Stomach (tissue), 4 donors: ENCODE results near the gene NTNG1.

Experiments
- EP300 ChIP-seq: sonication (generic); formaldehyde crosslinking; IDR thresholded peaks from one replicate; pipeline ENCODE4 v1.6.1; 2017; ENCODE audit warnings: antibody characterized with exemption
- POLR2AphosphoS5 ChIP-seq, 3 donors: sonication (generic); formaldehyde crosslinking; IDR thresholded peaks; one replicate each; pipeline ENCODE4 v1.6.1; 2016; ENCODE audit warnings: antibody characterized with exemption in 3 of 3
- TF ChIP-seq, protein P1 (sequence below), 7 experiments: fragments of 450-650 bp in 4 of 7; fragments of 200-600 bp in 3 of 7; sonication (generic) in 3 of 7; IDR thresholded peaks; one replicate each; pipeline ENCODE4 v1.5.1; 2016 to 2019; ENCODE audit warnings: antibody characterized with exemption in 7 of 7, control low read depth in 2 of 7, mild to moderate bottlenecking in 1 of 7

DNA sequence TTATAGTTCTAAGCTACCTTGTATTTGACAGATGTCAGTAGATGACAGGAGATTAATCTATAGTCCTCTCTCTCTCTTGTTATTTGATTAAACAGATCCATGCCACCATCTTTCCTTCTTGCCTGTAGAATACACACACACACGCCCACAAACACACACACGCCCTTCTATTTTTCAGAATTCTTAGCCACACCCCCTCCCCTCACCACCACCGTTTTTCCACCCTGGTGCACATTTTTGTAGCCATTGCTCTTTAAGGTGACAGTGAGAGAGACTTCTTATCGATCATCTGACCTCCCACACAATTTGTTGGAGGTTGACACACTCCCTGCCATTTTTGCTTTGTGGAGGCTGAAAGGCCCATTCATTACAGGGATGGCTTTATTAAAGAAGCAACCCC lies 123.2 kb downstream of the NTNG1 start:
- TF ChIP-seq EP300 = no peak
- TF ChIP-seq, protein P1, sequence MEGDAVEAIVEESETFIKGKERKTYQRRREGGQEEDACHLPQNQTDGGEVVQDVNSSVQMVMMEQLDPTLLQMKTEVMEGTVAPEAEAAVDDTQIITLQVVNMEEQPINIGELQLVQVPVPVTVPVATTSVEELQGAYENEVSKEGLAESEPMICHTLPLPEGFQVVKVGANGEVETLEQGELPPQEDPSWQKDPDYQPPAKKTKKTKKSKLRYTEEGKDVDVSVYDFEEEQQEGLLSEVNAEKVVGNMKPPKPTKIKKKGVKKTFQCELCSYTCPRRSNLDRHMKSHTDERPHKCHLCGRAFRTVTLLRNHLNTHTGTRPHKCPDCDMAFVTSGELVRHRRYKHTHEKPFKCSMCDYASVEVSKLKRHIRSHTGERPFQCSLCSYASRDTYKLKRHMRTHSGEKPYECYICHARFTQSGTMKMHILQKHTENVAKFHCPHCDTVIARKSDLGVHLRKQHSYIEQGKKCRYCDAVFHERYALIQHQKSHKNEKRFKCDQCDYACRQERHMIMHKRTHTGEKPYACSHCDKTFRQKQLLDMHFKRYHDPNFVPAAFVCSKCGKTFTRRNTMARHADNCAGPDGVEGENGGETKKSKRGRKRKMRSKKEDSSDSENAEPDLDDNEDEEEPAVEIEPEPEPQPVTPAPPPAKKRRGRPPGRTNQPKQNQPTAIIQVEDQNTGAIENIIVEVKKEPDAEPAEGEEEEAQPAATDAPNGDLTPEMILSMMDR (IDR thresholded peaks at IDR 0.05) = no peak
- TF ChIP-seq POLR2AphosphoS5 (IDR thresholded peaks at IDR 0.05) = no peak
